HG02981 (cell line): ENCODE data around the gene AJAP1.
"Not testable (repeated sequence)": the region's sequence is repeated elsewhere in the genome, so short reads cannot be mapped to it uniquely, and the experiment has no call there.

ENCODE experiments used
- ATAC-seq: cut with Tn5 transposase; IDR thresholded peaks from one replicate; pipeline ENCODE4 v1.9.1; 2021; ENCODE audit warnings: mild to moderate bottlenecking, moderate library complexity; ENCODE audit not compliant: unreplicated experiment

Gene AJAP1

GRCh38 chr1:4653796-4654725 lies at the start of gene AJAP1:
Gene AJAP1 (plus strand): TSS chr1:4654609. CDS start chr1:4655426, 817 bp downstream.
- no peak for ATAC-seq

- ATAC-seq, result no peak
Measured at GRCh38 chr1:4605158-4605557, 49.3 kb upstream of the AJAP1 start.

- no peak for ATAC-seq
Measured at GRCh38 chr1:4611563-4612341, 42.7 kb upstream of the AJAP1 start.

GRCh38 chr1:4612991-4613390 lies 41.4 kb upstream of the AJAP1 start:
- ATAC-seq, result no peak

- no peak for ATAC-seq
Measured at GRCh38 chr1:4613606-4614370, 40.6 kb upstream of the AJAP1 start.

- no peak for ATAC-seq
Measured at GRCh38 chr1:4614371-4615137, 39.9 kb upstream of the AJAP1 start.

GRCh38 chr1:4615138-4615470 lies 39.3 kb upstream of the AJAP1 start:
- ATAC-seq, result no peak

GRCh38 chr1:4615501-4615900 lies 38.9 kb upstream of the AJAP1 start:
- no peak for ATAC-seq

GRCh38 chr1:4616831-4617465 lies 37.5 kb upstream of the AJAP1 start:
- no peak for ATAC-seq

GRCh38 chr1:4617506-4617905 lies 36.9 kb upstream of the AJAP1 start:
- no peak for ATAC-seq

- ATAC-seq, result not testable (repeated sequence)
Measured at GRCh38 chr1:4618827-4619226, 35.6 kb upstream of the AJAP1 start.

GRCh38 chr1:4621646-4622045 lies 32.8 kb upstream of the AJAP1 start:
- ATAC-seq, result no peak

GRCh38 chr1:4622821-4623220 lies 31.6 kb upstream of the AJAP1 start:
- ATAC-seq, result no peak

GRCh38 chr1:4624141-4624715 lies 30.2 kb upstream of the AJAP1 start:
- no peak for ATAC-seq

- ATAC-seq, result no peak
Measured at GRCh38 chr1:4624801-4625200, 29.6 kb upstream of the AJAP1 start.

- no peak for ATAC-seq
Measured at GRCh38 chr1:4626061-4626460, 28.3 kb upstream of the AJAP1 start.

GRCh38 chr1:4626560-4627319 lies 27.7 kb upstream of the AJAP1 start:
- no peak for ATAC-seq

GRCh38 chr1:4627353-4627752 lies 27.1 kb upstream of the AJAP1 start:
- ATAC-seq, result no peak

- ATAC-seq, result no peak
Measured at GRCh38 chr1:4628992-4629391, 25.4 kb upstream of the AJAP1 start.
